HCT116 (cell line): ENCODE results near the gene BAG1. TPM values are rescaled to one million over a fixed set of nuclear protein-coding genes. Genes with fewer than 3 reads are reported as not detected.
A peak's percentile ranks its signal among the peaks of the same experiment; 100 is the strongest.

Experiments used
- ATAC-seq: fragments of 200-7000 bp; cut with Tn5 transposase; 2 replicates; pipeline ENCODE4 v1.9.1; 2020; ENCODE audit warnings: mild to moderate bottlenecking, moderate library complexity
- BruUV-seq: library from RNA; stranded (reverse); fragments of 400-500 nt; replicated peaks from 2 replicates; lab custom pipeline; 2021; lab: Mats Ljungman, UMichigan
- CTCF ChIA-PET: fragments of 300-600 bp; sonication (Branson Sonifier 250); formaldehyde crosslinking; loops from one replicate; lab custom pipeline; 2021; ENCODE audit warnings: antibody characterized with exemption; lab: Charles Lee
- POLR2A ChIA-PET: fragments of 300-600, 350-600 bp; sonication (Branson Sonifier 250); formaldehyde crosslinking; loops from one replicate; lab custom pipeline; 2021; ENCODE audit warnings: antibody characterized with exemption; lab: Charles Lee
- RAD21 ChIA-PET, 2 experiments: fragments of 300-600 bp; sonication (Branson Sonifier 250); formaldehyde crosslinking; loops; one replicate each; lab custom pipeline; 2023; ENCODE audit warnings: low total read pairs in 2 of 2; ENCODE audit not compliant: uncharacterized antibody in 2 of 2, unreplicated experiment in 2 of 2, low non-redundant PET in 1 of 2; lab: Charles Lee
- DNase-seq: peaks from one replicate; pipeline ENCODE4 v3.0.0-alpha.2; 2010; ENCODE audit warnings: low read depth, low spot score
- H2AFZ ChIP-seq: fragments of 200-600 bp; shearing (Covaris generic), sonication (generic); 2 replicates; pipeline ENCODE4 v1.6.1; 2017; ENCODE audit warnings: low read depth, mixed run types, mixed read lengths, antibody characterized with exemption, low read length; ENCODE audit not compliant: poor library complexity, severe bottlenecking
- H3K27ac ChIP-seq: 2 replicates; pipeline ENCODE4 v1.5.1; 2012; ENCODE audit warnings: low read depth, low read length
- H3K27me3 ChIP-seq: fragments of 200-600 bp; sonication (generic); 2 replicates; pipeline ENCODE4 v1.6.1; 2016; ENCODE audit warnings: mixed run types, low read length, mixed read lengths; ENCODE audit not compliant: insufficient read depth
- H3K36me3 ChIP-seq, 2 experiments: fragments of 200-500 bp in 1 of 2; fragments of 200-600 bp in 1 of 2; sonication (Bioruptor generic) in 1 of 2; sonication (generic) in 1 of 2; 2 replicates each; pipeline versions ENCODE4 v1.5.1 to v1.6.1; 2014 to 2016; ENCODE audit warnings: low read length in 2 of 2, inconsistent platforms in 1 of 2, mixed read lengths in 1 of 2, mixed run types in 1 of 2; ENCODE audit not compliant: insufficient read depth in 2 of 2, control insufficient read depth in 1 of 2
- H3K4me1 ChIP-seq, 2 experiments: fragments of 200-600 bp in 1 of 2; sonication (generic) in 1 of 2; 2 replicates each; pipeline versions ENCODE4 v1.5.1 to v1.6.1; 2012 to 2017; ENCODE audit warnings: low read length in 2 of 2, inconsistent platforms in 1 of 2, mild to moderate bottlenecking in 1 of 2, mixed read lengths in 1 of 2, mixed run types in 1 of 2, moderate library complexity in 1 of 2; ENCODE audit not compliant: insufficient read depth in 2 of 2, control insufficient read depth in 1 of 2
- H3K4me2 ChIP-seq: fragments of 200-600 bp; sonication (generic); 2 replicates; pipeline ENCODE4 v1.6.1; 2017; ENCODE audit warnings: mixed run types, low read length, mixed read lengths
- H3K4me3 ChIP-seq, 2 experiments: fragments of 200-600 bp in 1 of 2; sonication (generic) in 1 of 2; replicated peaks in 1 of 2; 2 replicates each; pipeline ENCODE4 v1.5.1; 2011 to 2016; ENCODE audit warnings: low read length in 2 of 2, control low read depth in 1 of 2, low read depth in 1 of 2, mild to moderate bottlenecking in 1 of 2, mixed read lengths in 1 of 2, mixed run types in 1 of 2
- H3K79me2 ChIP-seq: fragments of 200-600 bp; sonication (generic); 2 replicates; pipeline ENCODE4 v1.6.1; 2017; ENCODE audit warnings: mild to moderate bottlenecking, mixed run types, low read length, moderate library complexity, mixed read lengths; ENCODE audit not compliant: insufficient read depth
- H3K9ac ChIP-seq: fragments of 200-600 bp; sonication (generic); 2 replicates; pipeline ENCODE4 v1.6.1; 2016; ENCODE audit warnings: low read length, mixed read lengths
- H3K9me2 ChIP-seq: fragments of 200-600 bp; sonication (generic), shearing (Covaris generic); 2 replicates; pipeline ENCODE4 v1.6.1; 2017; ENCODE audit warnings: mixed run types, mild to moderate bottlenecking, moderate library complexity; ENCODE audit not compliant: insufficient read depth
- H3K9me3 ChIP-seq, 2 experiments: fragments of 200-500 bp in 1 of 2; fragments of 200-600 bp in 1 of 2; sonication (Bioruptor generic) in 1 of 2; sonication (generic) in 1 of 2; 2 replicates each; pipeline ENCODE4 v1.6.1; 2014 to 2017; ENCODE audit warnings: low read length in 2 of 2, mixed read lengths in 2 of 2, inconsistent platforms in 1 of 2, low read depth in 1 of 2, mild to moderate bottlenecking in 1 of 2, mixed run types in 1 of 2, moderate library complexity in 1 of 2; ENCODE audit not compliant: control insufficient read depth in 1 of 2, insufficient read depth in 1 of 2
- H4K20me1 ChIP-seq: fragments of 200-600 bp; sonication (generic), shearing (Covaris generic); 2 replicates; pipeline ENCODE4 v1.6.1; 2017; ENCODE audit warnings: mixed run types, mild to moderate bottlenecking, moderate library complexity; ENCODE audit not compliant: insufficient read depth
- ATF3 ChIP-seq: IDR thresholded peaks from 2 replicates; pipeline ENCODE4 v1.6.1; 2012
- CEBPB ChIP-seq: IDR thresholded peaks from 2 replicates; pipeline ENCODE4 v1.6.1; 2012; ENCODE audit warnings: low read depth
- CTCF ChIP-seq, 3 experiments: fragments of 200-600 bp in 1 of 3; sonication (generic) in 1 of 3; IDR thresholded peaks in 2 of 3; conservative IDR thresholded peaks in 1 of 3; 2 replicates each; pipeline ENCODE4 v1.5.1; 2012 to 2017; ENCODE audit warnings: low read depth in 2 of 3, low read length in 2 of 3, antibody characterized with exemption in 1 of 3, borderline replicate concordance in 1 of 3, control low read depth in 1 of 3, mild to moderate bottlenecking in 1 of 3, mixed read lengths in 1 of 3, mixed run types in 1 of 3, moderate library complexity in 1 of 3; ENCODE audit not compliant: insufficient read depth in 1 of 3
- EGR1 ChIP-seq: IDR thresholded peaks from 2 replicates; pipeline ENCODE4 v1.6.1; 2012; ENCODE audit warnings: low read depth
- EZH2phosphoT487 ChIP-seq: fragments of 200-600 bp; IDR thresholded peaks from 2 replicates; pipeline ENCODE4 v1.6.1; 2018; ENCODE audit warnings: antibody characterized with exemption, borderline replicate concordance
- FOSL1 ChIP-seq: IDR thresholded peaks from 2 replicates; pipeline ENCODE4 v1.6.1; 2012; ENCODE audit warnings: low read depth
- JUND ChIP-seq: IDR thresholded peaks from 2 replicates; pipeline ENCODE4 v1.6.1; 2012
- MAX ChIP-seq: IDR thresholded peaks from 2 replicates; pipeline ENCODE4 v1.6.1; 2012
- POLR2A ChIP-seq: IDR thresholded peaks from 2 replicates; pipeline ENCODE4 v1.7.0; 2011; ENCODE audit warnings: borderline replicate concordance; ENCODE audit not compliant: insufficient read depth, insufficient read length; ENCODE audit errors: extremely low read depth
- POLR2AphosphoS5 ChIP-seq: IDR thresholded peaks from 2 replicates; pipeline ENCODE4 v1.6.1; 2011; ENCODE audit warnings: mild to moderate bottlenecking, low read depth, low read length, moderate library complexity
- RAD21 ChIP-seq: IDR thresholded peaks from 2 replicates; pipeline ENCODE4 v1.6.1; 2012; ENCODE audit warnings: low read depth, mild to moderate bottlenecking
- REST ChIP-seq: IDR thresholded peaks from 2 replicates; pipeline ENCODE4 v1.6.1; 2012; ENCODE audit warnings: low read depth
- SIN3A ChIP-seq: IDR thresholded peaks from 2 replicates; pipeline ENCODE4 v1.6.1; 2012; ENCODE audit warnings: low read depth
- SP1 ChIP-seq: IDR thresholded peaks from 2 replicates; pipeline ENCODE4 v1.6.1; 2012; ENCODE audit warnings: low read depth
- SRF ChIP-seq: IDR thresholded peaks from 2 replicates; pipeline ENCODE4 v1.6.1; 2012; ENCODE audit warnings: low read depth
- TCF7L2 ChIP-seq: IDR thresholded peaks from 2 replicates; pipeline ENCODE4 v1.7.0; 2011; ENCODE audit warnings: borderline replicate concordance, inconsistent platforms; ENCODE audit not compliant: insufficient read depth, insufficient read length; ENCODE audit errors: extremely low read depth
- YY1 ChIP-seq: IDR thresholded peaks from 2 replicates; pipeline ENCODE4 v1.6.1; 2011; ENCODE audit warnings: low read length, low read depth, moderate library complexity, mild to moderate bottlenecking; ENCODE audit not compliant: insufficient replicate concordance; ENCODE audit errors: extremely low read depth
- ZFX ChIP-seq: fragments of 450-650 bp; IDR thresholded peaks from 2 replicates; pipeline ENCODE4 v1.6.1; 2017
- ZNF274 ChIP-seq: fragments of 200-500 bp; sonication (Bioruptor generic); IDR thresholded peaks from 2 replicates; pipeline ENCODE4 v1.6.1; 2014; ENCODE audit warnings: mild to moderate bottlenecking, low read depth, low read length, inconsistent platforms
- intact Hi-C: fragments of 100-400 bp; cut with micrococcal nuclease; formaldehyde crosslinking; loops from 2 replicates; pipeline ENCODE4 v1.10.0; 2022
- total RNA-seq: library from RNA; stranded (reverse); gene quantifications from one replicate; pipeline ENCODE4 v1.2.1, GENCODE V29; 2021; ENCODE audit not compliant: unreplicated experiment

Gene BAG1
- total RNA-seq, 1 experiment from 2014 or later: 58.2 TPM

- CTCF ChIA-PET: no interaction called here
- DNase-seq (no peak), ATAC-seq (no peak)
- intact Hi-C loops: loop anchor here (1.0 kb wide), 1 partner anchor 63 kb away; no protein-coding TSS in a partner anchor
- no TSS peak for BruUV-seq
- Histone ChIP-seq H3K9me3 (no peaks in the 10 kb centered on the region), H3K9ac (no peak overlapping the region), H3K27me3 (no peaks in the 10 kb centered on the region), H3K9me2 (no peaks in the 10 kb centered on the region), H3K4me2 (peak overlapping the region; percentile 83), H3K79me2 (peaks cover 66% of the 10 kb centered on the region), H4K20me1 (no peaks in the 10 kb centered on the region), H2AFZ (no peak overlapping the region), H3K27ac (no peak overlapping the region), H3K4me1 (peaks cover 5 to 22% of the 10 kb centered on the region in 2 experiments; a peak in 2 of 4 replicates), H3K36me3 (peaks cover 24 to 33% of the 10 kb centered on the region in 2 experiments; a peak in 3 of 4 replicates), H3K4me3 (no peak overlapping the region)
- no peak for TF ChIP-seq REST
- TF ChIP-seq FOSL1: no peak
- no peak for TF ChIP-seq TCF7L2
- TF ChIP-seq EZH2phosphoT487: no peak
- no peak for TF ChIP-seq YY1
- TF ChIP-seq JUND: no peak
- no peak for TF ChIP-seq POLR2A
- TF ChIP-seq POLR2AphosphoS5: no peak
- TF ChIP-seq ATF3: no peak
- TF ChIP-seq SP1: no peak
- TF ChIP-seq SRF: no peak
- TF ChIP-seq ZNF274: no peak
- no peak for TF ChIP-seq RAD21
- TF ChIP-seq ZFX: no peak
- TF ChIP-seq SIN3A: no peak
- no peak for TF ChIP-seq CTCF (IDR thresholded peaks at IDR 0.05 in 2 of 3, conservative IDR thresholded peaks at IDR 0.05 in 1 of 3; ENCODE audit: borderline replicate concordance in 1 of 3, insufficient read depth in 1 of 3, low read depth in 2 of 3, low read length in 2 of 3)
- TF ChIP-seq EGR1: no peak
- TF ChIP-seq CEBPB: no peak
- no peak for TF ChIP-seq MAX
- POLR2A ChIA-PET: no interaction called here
- RAD21 ChIA-PET: no interaction called here
Observed at GRCh38 chr9:33291901-33292300, 27.4 kb upstream of the BAG1 start.
